ENCODE results near the gene C1orf174.

C1orf174 gene

DNA sequence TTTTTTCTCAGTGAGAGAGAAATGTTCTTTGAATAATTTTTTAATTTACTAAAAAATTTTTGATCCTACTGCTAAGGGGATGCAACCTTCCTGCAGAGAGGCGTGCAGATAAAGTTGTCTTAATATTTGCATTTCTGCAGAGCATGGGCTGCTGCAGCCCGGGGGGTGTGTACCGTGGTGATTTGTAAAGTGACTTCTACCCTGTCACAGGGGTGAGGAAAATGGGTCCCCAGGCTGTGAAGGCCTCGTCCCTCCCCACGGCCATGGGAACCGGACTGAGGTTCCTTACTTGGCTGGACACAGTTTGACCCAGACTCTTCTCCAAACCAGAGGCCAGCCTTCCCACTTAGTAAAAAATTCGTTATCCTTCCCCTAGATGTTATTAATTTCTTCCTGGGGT lies 9.5 kb upstream of the C1orf174 start:
- in situ Hi-C loops (cut with MboI; ENCODE audit: low sequenced_read_pairs): no loop called here
- H3K36me3 ChIP-seq (replicated peaks): no peaks in the 10 kb centered on the region
- no peaks in the 10 kb centered on the region for H3K4me1 ChIP-seq
- H3K9me3 ChIP-seq: no peaks in the 10 kb centered on the region
- no peak overlapping the region for H3K4me3 ChIP-seq
- no peaks in the 10 kb centered on the region for H3K27me3 ChIP-seq (ENCODE audit: low read depth)
- no peak for DNase-seq (ENCODE audit: low spot score in 2 of 2)

GRCh38 chr1:3908886-3909517 lies 8.9 kb upstream of the C1orf174 start:
- DNase-seq (ENCODE audit: low spot score in 2 of 2): no peak
- in situ Hi-C loops (cut with MboI; ENCODE audit: low sequenced_read_pairs): no loop called here
- no peaks in the 10 kb centered on the region for H3K4me1 ChIP-seq
- no peak overlapping the region for H3K4me3 ChIP-seq
- no peaks in the 10 kb centered on the region for H3K36me3 ChIP-seq (replicated peaks)
- H3K27me3 ChIP-seq (ENCODE audit: low read depth): no peaks in the 10 kb centered on the region
- no peaks in the 10 kb centered on the region for H3K9me3 ChIP-seq

DNA sequence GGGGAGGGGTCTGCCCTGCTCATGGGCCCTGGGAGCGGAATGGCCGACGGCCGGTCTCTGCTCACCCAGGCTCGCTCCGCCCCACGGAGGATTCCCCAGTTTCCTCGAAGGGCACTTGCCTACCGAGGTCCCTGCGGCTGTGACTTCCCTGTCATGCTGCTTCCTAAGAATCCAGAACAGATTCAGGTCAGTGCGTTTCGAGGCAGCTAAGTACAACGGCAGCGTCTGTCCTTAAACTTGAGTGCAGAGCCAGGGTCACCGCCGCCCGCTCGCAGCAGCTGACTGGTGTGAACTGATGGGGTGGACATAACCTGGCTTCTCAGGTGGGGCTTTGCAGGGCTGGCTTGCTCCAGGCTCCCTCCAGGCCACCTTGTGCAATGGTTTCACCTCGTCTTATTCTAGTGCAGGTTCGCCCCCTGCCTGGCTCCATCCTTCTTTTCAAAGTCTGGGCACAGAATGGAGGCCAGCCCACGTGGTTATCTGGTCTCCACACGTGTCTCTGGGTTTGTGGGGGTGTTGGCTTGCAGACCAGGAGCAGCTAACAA lies 7.6 kb upstream of the C1orf174 start:
- Histone ChIP-seq H3K4me3 (no peak overlapping the region), H3K9me3 (no peaks in the 10 kb centered on the region), H3K4me1 (no peaks in the 10 kb centered on the region), H3K36me3 (replicated peaks) (no peaks in the 10 kb centered on the region), H3K27me3 (ENCODE audit: low read depth) (no peaks in the 10 kb centered on the region)
- in situ Hi-C loops (cut with MboI; ENCODE audit: low sequenced_read_pairs): no loop called here
- DNase-seq (ENCODE audit: low spot score in 2 of 2): no peak

DNA sequence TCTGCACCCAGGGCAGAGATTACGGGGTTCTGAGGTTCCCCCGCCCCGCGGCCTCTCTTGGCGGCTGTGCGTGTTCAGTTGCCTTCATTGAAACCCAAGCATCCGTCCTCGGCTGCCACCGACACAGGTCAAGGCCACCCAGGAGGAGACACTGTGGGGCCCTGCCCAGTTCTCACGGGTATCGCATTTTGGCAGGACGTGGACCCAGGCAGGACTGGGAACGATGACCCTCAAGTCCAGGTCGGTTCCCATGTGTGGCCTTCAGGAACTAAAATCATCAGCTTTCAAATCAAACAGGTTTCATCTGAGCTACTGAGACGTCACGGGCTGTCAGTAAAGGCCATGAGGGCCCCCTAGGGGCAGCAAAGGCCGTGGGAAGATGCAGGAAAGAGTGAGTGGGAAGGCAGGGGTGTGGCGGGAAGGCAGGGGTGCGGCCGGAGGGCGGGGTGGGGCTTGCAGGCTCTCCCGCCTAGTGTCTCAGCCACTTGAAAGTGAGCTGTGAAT lies 7.0 kb upstream of the C1orf174 start:
- in situ Hi-C loops (cut with MboI; ENCODE audit: low sequenced_read_pairs): no loop called here
- no peaks in the 10 kb centered on the region for H3K9me3 ChIP-seq

GRCh38 chr1:3906672-3907020 lies 6.6 kb upstream of the C1orf174 start:
- DNase-seq (ENCODE audit: low spot score in 2 of 2): no peak
- H3K4me1 ChIP-seq: no peaks in the 10 kb centered on the region
- in situ Hi-C loops (cut with MboI; ENCODE audit: low sequenced_read_pairs): no loop called here
- H3K27me3 ChIP-seq (ENCODE audit: low read depth): no peaks in the 10 kb centered on the region
- no peaks in the 10 kb centered on the region for H3K36me3 ChIP-seq (replicated peaks)
- no peaks in the 10 kb centered on the region for H3K9me3 ChIP-seq
- H3K4me3 ChIP-seq: no peak overlapping the region

More for the DNA sequence above, 7.0 kb upstream of the C1orf174 start:
- Histone ChIP-seq H3K36me3 (replicated peaks) (no peaks in the 10 kb centered on the region), H3K4me3 (no peak overlapping the region), H3K4me1 (no peaks in the 10 kb centered on the region), H3K27me3 (ENCODE audit: low read depth) (no peaks in the 10 kb centered on the region)
- DNase-seq (ENCODE audit: low spot score in 2 of 2): peak in 1 of 2 experiments; percentile 60

- H3K9me3 ChIP-seq: no peaks in the 10 kb centered on the region
- H3K36me3 ChIP-seq (replicated peaks): no peaks in the 10 kb centered on the region
- no peaks in the 10 kb centered on the region for H3K27me3 ChIP-seq (ENCODE audit: low read depth)
- in situ Hi-C loops (cut with MboI; ENCODE audit: low sequenced_read_pairs): no loop called here
- no peak overlapping the region for H3K4me3 ChIP-seq
- no peak for DNase-seq (ENCODE audit: low spot score in 2 of 2)
- H3K4me1 ChIP-seq: peaks cover 2% of the 10 kb centered on the region; the same call in 1 of the 2 replicates
These were observed 6.0 kb upstream of the C1orf174 start for GRCh38 chr1:3905953-3906671.

- Histone ChIP-seq H3K9me3 (no peaks in the 10 kb centered on the region), H3K4me1 (peaks cover 2% of the 10 kb centered on the region; the same call in 1 of the 2 replicates), H3K27me3 (ENCODE audit: low read depth) (no peaks in the 10 kb centered on the region), H3K4me3 (no peak overlapping the region), H3K36me3 (replicated peaks) (no peaks in the 10 kb centered on the region)
- in situ Hi-C loops (cut with MboI; ENCODE audit: low sequenced_read_pairs): no loop called here
- DNase-seq (ENCODE audit: low spot score in 2 of 2): no peak
These were observed 5.3 kb upstream of the C1orf174 start for GRCh38 chr1:3905266-3905952.

DNA sequence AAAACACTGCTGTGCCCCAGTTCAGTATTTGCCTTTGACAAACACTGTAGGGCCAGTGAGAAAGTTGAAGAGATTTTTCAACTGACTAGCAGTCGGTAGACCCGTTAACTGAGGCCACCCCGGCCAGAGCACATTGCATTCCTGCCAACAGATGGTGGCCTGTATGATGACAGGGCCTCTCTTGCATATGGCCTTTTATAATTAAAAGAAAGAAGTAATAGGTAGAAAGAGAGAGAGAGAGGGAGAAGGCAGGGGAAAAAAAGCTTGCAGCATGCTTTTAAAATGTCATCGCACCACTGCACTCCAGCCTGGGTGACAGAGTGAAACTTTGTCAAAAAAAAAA lies 4.7 kb upstream of the C1orf174 start:
- Histone ChIP-seq H3K4me1 (peaks cover 2% of the 10 kb centered on the region; the same call in 1 of the 2 replicates), H3K9me3 (no peaks in the 10 kb centered on the region), H3K36me3 (replicated peaks) (peaks cover 1% of the 10 kb centered on the region; the same call in 1 of the 2 replicates), H3K4me3 (no peak overlapping the region), H3K27me3 (ENCODE audit: low read depth) (no peaks in the 10 kb centered on the region)
- in situ Hi-C loops (cut with MboI; ENCODE audit: low sequenced_read_pairs): no loop called here
- DNase-seq (ENCODE audit: low spot score in 2 of 2): no peak

DNA sequence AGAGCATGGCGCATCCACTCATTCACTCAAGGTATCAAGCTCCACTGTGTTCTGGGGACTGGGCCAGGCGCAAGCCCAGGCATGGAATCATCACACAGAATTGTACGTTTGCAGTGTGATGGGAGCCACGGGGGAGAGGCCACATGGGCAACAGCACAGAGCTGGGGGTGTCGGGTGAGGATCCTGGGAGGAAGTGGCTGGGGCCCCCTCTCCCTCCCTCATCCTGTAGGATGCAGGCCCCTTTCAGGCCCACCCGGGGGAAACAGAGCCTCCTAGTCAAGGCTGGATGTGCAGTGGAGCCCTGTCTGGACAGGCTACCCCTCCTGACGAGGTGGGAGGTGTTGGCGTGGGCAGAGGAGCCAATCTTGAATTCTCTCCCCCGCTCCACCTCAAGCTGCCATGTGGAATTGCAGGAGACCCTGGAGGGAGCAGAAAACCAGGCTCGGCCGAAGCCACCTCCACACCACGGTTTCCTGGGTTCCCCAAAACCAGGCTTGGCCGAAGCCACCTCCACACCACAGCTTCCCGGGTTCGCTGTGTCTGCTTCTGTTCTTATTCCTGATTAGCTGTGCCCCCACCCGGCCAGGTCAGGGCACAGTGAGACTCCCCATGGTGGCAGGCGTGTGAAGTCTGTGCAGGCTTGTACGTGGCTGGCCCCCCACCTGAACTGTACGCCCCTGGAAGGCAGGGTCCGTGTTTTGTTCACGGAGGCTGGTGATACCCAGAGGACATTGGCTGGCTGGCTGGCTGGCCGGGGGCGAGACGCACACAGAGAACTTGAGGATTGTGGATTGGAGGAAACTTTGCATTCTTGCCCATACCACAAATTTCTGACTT lies 4.2 kb upstream of the C1orf174 start:
- no peak for DNase-seq (ENCODE audit: low spot score in 2 of 2)
- no peak overlapping the region for H3K4me3 ChIP-seq
- peaks cover 2% of the 10 kb centered on the region; the same call in 1 of the 2 replicates for H3K4me1 ChIP-seq
- H3K36me3 ChIP-seq (replicated peaks): peaks cover 3% of the 10 kb centered on the region; the same call in 1 of the 2 replicates
- in situ Hi-C loops (cut with MboI; ENCODE audit: low sequenced_read_pairs): no loop called here
- no peaks in the 10 kb centered on the region for H3K27me3 ChIP-seq (ENCODE audit: low read depth)
- no peaks in the 10 kb centered on the region for H3K9me3 ChIP-seq

DNA sequence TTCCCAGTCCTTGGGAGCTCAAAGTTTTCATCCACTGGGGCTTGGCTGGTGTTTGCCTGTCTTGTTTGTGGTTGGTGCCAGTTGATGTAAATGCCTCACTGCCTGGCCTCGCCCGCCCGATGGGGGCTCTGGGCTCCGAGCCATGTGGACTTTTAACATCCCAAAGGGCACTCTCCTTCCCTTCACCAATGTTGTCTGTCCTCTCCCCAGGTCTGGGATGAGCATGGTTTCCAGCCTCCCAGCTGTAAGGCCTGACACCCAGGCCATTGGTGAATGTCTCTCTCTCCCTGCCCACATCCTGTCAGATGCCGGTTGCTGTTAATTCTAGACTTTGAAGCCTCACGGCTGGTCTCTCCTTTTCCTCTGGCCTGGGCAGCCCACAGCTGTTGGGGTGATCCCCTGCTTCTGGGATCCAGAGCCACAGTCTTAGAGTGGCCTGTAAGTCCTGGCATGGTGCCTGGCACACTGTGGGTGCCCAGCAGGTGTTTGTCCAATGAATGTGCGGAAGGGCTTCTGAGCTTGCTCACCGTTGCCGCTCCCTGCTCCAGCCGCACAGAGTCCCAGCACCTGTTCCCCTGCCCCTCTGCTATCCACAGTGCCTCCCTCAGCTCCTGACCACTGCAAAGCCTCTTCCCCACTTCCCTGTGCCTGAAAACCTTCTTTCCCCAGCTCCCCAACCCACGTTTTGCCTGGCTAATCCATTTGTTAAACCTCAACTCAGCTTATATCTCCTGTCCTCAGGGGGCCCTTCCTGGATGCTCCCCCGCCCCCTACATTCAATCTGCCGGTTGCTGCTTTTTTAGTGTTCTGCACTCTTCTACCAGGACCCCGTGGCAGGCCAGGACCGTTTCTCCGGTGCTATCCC lies 3.3 kb upstream of the C1orf174 start:
- H3K4me1 ChIP-seq: peaks cover 2% of the 10 kb centered on the region; the same call in 1 of the 2 replicates
- H3K36me3 ChIP-seq (replicated peaks): peaks cover 3% of the 10 kb centered on the region; the same call in 1 of the 2 replicates
- DNase-seq (ENCODE audit: low spot score in 2 of 2): no peak
- in situ Hi-C loops (cut with MboI; ENCODE audit: low sequenced_read_pairs): no loop called here
- no peaks in the 10 kb centered on the region for H3K27me3 ChIP-seq (ENCODE audit: low read depth)
- peaks cover 3% of the 10 kb centered on the region for H3K9me3 ChIP-seq
- H3K4me3 ChIP-seq: no peak overlapping the region

- H3K4me1 ChIP-seq: peaks cover 2% of the 10 kb centered on the region; the same call in 1 of the 2 replicates
- H3K36me3 ChIP-seq (replicated peaks): peaks cover 3% of the 10 kb centered on the region; the same call in 1 of the 2 replicates
- in situ Hi-C loops (cut with MboI; ENCODE audit: low sequenced_read_pairs): no loop called here
- no peak overlapping the region for H3K4me3 ChIP-seq
- no peaks in the 10 kb centered on the region for H3K27me3 ChIP-seq (ENCODE audit: low read depth)
- H3K9me3 ChIP-seq: peaks cover 5% of the 10 kb centered on the region
- no peak for DNase-seq (ENCODE audit: low spot score in 2 of 2)
These were observed 2.6 kb upstream of the C1orf174 start for GRCh38 chr1:3902571-3903091.

- no peaks in the 10 kb centered on the region for H3K27me3 ChIP-seq (ENCODE audit: low read depth)
- peaks cover 5% of the 10 kb centered on the region for H3K9me3 ChIP-seq
- no peak overlapping the region for H3K4me3 ChIP-seq
- DNase-seq (ENCODE audit: low spot score in 2 of 2): no peak
- in situ Hi-C loops (cut with MboI; ENCODE audit: low sequenced_read_pairs): no loop called here
- H3K4me1 ChIP-seq: peaks cover 2% of the 10 kb centered on the region; the same call in 1 of the 2 replicates
- H3K36me3 ChIP-seq (replicated peaks): peaks cover 6% of the 10 kb centered on the region; the same call in 1 of the 2 replicates
These were observed 2.0 kb upstream of the C1orf174 start for GRCh38 chr1:3902111-3902511.
